Stomach (tissue), 4 donors: Measurements from ENCODE around the gene OPHN1.

Source experiments
- EP300 ChIP-seq: sonication (generic); formaldehyde crosslinking; IDR thresholded peaks from one replicate; pipeline ENCODE4 v1.6.1; 2017; ENCODE audit warnings: antibody characterized with exemption
- POLR2A ChIP-seq, 4 donors: fragments of 450-650 bp; IDR thresholded peaks; one replicate each; pipeline ENCODE4 v1.6.1; 2016; ENCODE audit warnings: antibody characterized with exemption in 4 of 4, control low read depth in 2 of 4, mild to moderate bottlenecking in 1 of 4, moderate library complexity in 1 of 4
- POLR2AphosphoS5 ChIP-seq, 3 donors: sonication (generic); formaldehyde crosslinking; IDR thresholded peaks; one replicate each; pipeline ENCODE4 v1.6.1; 2016; ENCODE audit warnings: antibody characterized with exemption in 3 of 3
- TF ChIP-seq, protein P1 (sequence below), 7 experiments: fragments of 450-650 bp in 4 of 7; fragments of 200-600 bp in 3 of 7; sonication (generic) in 3 of 7; IDR thresholded peaks; one replicate each; pipeline ENCODE4 v1.5.1; 2016 to 2019; ENCODE audit warnings: antibody characterized with exemption in 7 of 7, control low read depth in 2 of 7, mild to moderate bottlenecking in 1 of 7

GRCh38 chrX:68421636-68422035, 11.7 kb downstream of the OPHN1 start:
- no peak for TF ChIP-seq POLR2A (IDR thresholded peaks at IDR 0.05)
- TF ChIP-seq, protein P1, sequence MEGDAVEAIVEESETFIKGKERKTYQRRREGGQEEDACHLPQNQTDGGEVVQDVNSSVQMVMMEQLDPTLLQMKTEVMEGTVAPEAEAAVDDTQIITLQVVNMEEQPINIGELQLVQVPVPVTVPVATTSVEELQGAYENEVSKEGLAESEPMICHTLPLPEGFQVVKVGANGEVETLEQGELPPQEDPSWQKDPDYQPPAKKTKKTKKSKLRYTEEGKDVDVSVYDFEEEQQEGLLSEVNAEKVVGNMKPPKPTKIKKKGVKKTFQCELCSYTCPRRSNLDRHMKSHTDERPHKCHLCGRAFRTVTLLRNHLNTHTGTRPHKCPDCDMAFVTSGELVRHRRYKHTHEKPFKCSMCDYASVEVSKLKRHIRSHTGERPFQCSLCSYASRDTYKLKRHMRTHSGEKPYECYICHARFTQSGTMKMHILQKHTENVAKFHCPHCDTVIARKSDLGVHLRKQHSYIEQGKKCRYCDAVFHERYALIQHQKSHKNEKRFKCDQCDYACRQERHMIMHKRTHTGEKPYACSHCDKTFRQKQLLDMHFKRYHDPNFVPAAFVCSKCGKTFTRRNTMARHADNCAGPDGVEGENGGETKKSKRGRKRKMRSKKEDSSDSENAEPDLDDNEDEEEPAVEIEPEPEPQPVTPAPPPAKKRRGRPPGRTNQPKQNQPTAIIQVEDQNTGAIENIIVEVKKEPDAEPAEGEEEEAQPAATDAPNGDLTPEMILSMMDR (IDR thresholded peaks at IDR 0.05), result no peak
- TF ChIP-seq POLR2AphosphoS5 (IDR thresholded peaks at IDR 0.05), result no peak
- no peak for TF ChIP-seq EP300
